LNCAP (cell line): Measurements from ENCODE around the gene EMC9.

Experiments used
- CTCF ChIP-seq: fragments of 450-650 bp; IDR thresholded peaks from 2 replicates; pipeline ENCODE4 v1.5.1; 2017; ENCODE audit warnings: mild to moderate bottlenecking

The EMC9 gene

GRCh38 chr14:24113801-24114531 is 27.4 kb downstream of the EMC9 start:
- no peak for TF ChIP-seq CTCF

- no peak for TF ChIP-seq CTCF
Observed at GRCh38 chr14:24113379-24113800, 28.0 kb downstream of the EMC9 start.

DNA sequence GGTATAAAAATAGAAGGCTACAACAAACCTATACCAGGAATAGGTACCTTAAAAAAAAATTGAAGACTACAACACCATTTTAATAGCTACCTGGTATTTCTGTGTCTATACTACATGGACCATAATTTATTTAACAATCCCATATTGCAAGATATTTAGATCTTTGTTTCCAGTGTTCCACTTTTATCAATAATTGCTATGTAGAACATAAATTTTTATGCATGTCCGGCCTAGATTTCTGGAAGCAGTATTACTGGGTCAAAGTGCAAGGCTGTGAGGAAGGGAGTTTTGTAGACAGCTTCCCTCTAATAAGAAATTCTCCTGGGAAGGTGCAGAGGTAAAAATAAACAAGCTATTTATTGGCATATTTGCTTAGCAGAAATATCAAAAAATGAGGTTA is 30.9 kb downstream of the EMC9 start:
- TF ChIP-seq CTCF: no peak

GRCh38 chr14:24110060-24110459 is 31.3 kb downstream of the EMC9 start:
- no peak for TF ChIP-seq CTCF

- no peak for TF ChIP-seq CTCF
Observed at GRCh38 chr14:24108336-24108874, 33.0 kb downstream of the EMC9 start.

DNA sequence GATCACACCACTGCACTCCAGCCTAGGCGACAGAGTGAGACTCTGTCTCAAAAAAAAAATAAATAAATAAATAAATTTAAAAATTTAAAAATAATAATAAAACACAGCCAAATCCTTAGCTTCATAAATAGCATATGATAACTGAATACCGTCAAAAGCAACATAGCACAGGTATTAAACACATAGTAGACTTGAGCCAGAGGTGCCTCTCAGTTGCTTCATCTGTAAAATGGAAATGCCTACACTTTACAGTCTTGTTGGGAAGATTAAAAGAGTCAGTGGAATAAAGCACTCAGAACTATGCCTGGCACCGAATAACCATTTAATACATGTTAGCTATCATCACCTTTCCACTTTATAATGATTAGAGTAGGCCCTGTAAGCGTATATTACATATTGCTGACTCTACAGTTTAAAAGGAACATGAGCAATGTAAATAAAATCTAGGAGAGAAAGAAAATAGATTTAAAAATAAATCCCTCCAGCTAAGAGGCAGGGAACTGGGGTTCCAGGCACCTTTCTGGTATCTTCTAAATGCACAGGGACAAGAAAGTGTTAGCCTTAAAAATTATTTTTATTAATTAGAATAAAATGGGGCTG is 34.6 kb downstream of the EMC9 start:
- no peak for TF ChIP-seq CTCF

DNA sequence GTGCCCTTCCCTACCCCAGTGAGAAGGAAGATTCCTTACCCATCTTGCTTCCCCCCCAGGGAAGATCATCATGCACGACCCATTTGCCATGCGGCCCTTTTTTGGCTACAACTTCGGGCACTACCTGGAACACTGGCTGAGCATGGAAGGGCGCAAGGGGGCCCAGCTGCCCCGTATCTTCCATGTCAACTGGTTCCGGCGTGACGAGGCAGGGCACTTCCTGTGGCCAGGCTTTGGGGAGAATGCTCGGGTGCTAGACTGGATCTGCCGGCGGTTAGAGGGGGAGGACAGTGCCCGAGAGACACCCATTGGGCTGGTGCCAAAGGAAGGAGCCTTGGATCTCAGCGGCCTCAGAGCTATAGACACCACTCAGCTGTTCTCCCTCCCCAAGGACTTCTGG is 37.9 kb downstream of the EMC9 start:
- no peak for TF ChIP-seq CTCF
